GM21825 (cell line): ENCODE measurements around the gene UTRN.
A peak's percentile ranks its signal among the peaks of the same experiment; 100 is the strongest.

ENCODE experiments used
- ATAC-seq: cut with Tn5 transposase; IDR thresholded peaks from one replicate; pipeline ENCODE4 v1.9.1; 2021; ENCODE audit warnings: mild to moderate bottlenecking, moderate library complexity; ENCODE audit not compliant: unreplicated experiment

UTRN gene

DNA sequence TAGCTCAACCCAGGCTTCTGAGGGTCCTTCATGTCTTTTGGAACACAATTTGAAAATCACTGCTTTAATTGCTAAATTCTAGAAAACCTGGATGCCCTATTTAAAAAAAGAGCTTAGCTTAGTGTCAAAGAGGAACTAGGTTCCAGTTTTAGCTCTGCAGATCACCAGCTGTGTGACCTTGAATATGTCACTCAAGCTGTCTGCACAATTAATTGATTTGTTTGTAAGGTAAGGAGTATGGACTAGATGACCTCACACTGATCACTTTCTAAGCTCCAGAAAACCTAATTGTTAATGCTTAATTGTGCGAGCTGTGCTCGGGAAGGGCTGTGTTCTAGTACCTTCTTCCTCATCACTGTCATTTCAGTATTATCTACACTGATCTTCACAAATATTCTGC lies 26.2 kb downstream of the UTRN start:
- ATAC-seq, result no peak

DNA sequence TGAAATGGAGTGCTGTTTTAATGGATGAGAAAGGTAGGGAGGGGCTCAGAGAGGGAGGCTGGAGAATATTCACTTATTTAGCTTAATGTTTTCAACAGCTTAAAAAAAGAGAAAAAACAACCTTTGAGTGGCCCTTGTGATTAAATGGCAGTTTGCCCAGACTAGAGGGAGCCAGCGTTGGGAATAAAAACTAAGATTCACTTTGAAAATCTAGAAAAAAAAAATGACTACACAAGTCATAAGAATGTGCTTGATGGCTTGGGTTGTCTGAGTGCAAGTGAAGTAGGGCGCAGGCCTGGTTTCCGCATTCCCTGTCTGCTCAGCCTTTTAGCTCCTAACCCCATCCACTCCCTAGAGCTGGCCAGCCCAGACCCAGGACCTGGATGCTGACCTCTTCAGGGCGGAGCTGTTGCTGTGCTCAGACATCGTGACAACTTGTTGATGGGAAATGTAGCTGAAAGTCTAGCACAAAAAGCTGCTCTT lies 28.9 kb downstream of the UTRN start:
- no peak for ATAC-seq

DNA sequence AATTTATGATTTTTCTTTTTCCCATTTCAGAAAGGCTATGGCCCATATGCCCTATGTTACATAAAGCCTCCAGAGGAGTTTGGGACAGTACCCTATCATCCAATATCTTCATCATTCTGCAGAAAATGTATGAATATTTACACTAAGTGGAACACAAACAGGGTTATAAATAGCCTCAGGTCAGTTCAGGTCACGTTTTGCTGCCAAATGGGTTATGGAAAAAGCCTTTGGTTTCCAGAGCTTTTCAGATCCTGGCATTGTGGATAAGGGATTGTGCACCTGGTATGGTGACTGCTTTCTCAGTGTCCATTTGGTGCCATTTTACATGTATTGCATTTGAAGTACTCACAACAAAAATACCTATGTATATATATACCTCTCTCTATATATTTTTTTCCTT lies 29.4 kb downstream of the UTRN start:
- ATAC-seq, result no peak

DNA sequence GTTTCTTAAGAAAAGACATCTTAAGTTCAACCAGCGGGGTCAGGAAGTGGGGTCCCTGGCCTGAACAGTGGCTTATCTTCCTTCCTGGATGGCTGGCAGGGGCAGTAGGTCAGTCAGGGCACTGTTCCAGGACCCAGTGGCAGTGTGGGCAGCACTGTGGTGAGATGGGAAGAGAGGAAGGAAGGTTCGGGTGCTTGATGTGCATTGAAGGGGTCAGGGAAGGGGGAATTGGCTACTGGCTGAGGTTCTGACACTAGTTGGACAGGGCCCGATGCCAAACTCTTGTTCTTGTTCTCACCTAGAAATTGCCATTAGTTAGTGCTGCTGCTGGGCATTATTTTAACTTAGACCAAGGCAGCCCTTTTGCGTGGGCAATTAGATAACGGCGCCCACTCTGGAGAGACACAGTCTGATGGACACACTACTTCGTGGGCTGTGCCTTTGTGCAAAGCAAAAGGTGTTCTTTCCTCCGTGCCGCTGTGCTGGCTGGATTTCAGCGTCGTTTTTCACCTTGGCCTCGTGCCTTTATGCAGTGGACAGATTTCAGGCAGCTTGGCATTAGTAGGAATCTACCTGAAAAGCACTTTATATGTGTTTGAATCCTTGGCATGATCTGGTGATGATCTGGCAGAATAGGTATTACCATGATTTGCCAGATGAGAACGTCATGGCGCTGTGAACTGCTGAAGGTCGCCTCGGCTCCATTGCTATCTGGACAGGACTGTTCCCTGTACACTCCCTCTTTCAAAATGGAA lies 30.3 kb downstream of the UTRN start:
- no peak for ATAC-seq

DNA sequence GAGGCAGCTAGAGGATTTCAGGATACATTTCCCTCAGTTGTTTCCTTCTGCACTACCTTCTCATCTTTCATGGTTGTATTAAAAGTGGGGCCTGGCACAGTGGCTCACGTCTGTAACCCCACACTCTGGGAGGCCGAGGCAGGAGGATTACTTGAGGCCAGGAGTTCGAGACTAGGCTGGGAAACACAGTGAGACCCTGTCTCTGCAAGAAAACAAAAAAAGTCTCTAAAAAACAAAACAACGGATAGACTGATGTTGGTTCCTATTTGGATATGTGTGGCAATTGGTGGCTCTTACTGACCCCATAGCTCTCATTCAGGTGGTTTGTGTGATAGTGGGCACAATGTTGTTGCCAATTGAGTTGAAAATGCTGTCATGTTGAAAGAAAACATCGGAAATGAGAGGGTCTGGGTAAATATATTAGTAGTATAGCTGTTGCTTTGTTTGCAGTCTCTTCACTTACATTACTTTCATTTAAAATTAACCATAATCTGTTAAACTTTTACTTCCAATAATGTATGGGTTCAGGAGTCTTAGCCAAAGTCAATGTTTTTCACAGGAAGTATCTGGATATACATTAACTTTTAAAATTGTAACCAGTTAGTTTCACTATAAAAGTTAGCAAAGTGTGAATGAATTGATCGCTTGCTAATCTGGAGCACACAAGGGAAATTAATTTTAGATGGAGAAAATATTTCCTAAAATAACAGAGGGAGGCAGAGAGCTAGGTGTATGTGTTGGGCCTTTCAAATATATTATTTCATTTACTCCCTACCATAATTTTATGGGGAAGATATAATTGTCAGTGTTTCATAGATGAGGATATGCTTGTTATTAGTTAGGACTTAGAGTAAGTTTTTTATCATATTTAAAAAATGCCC lies 31.1 kb downstream of the UTRN start:
- peak; percentile 77 for ATAC-seq

DNA sequence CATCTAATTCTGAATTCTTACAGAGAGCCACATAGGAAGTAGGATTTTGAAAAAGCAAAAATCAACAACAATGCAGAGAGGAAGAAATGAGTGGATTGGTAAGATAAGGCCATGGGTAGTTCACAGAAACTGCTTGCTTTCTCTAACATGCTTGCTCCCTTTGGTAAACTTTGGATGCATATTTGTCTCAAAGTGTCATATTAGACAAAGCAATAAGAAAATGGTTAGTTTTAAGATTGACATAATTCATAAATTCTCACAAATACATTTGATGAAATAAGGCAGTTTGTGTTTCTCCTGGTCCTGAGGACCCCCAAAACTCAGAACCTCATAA lies 31.7 kb downstream of the UTRN start:
- no peak for ATAC-seq

DNA sequence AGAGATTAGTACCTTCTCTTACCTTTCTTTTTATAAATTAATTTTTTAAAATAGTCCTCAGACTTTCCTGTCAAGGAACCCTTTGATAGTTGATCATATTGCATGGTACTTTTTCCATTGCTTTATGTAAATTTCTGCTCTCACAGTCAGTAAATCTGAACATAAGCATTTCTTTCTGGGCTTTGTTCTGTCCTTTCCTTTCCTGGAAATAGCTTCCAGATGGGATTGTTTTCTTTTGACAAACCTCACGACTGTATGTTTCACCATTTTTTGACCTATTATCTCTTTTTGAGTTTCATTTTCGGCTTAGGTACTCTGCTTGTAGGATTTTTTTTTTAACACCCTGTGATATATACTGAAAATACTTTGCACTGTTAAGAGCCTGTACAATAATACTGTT lies 32.6 kb downstream of the UTRN start:
- ATAC-seq, result no peak

DNA sequence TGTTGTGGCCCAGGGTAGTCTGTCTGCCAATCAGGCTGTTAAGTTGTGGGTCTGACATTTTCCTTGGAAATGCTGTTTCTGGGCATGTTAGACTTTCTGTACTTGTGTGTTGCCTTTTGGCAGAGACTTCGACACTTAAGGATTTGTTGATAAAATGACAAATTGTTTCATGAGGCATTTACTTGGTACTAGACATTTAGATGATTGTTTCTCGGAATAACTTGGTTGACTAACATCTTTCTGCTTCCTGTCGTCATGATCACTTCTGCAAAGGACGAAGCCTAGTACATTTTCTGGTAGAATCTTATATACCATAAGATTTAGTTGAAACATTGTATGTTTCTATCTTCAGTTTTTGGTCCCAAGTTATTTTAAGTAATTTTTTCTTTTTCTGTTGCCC lies 34.1 kb downstream of the UTRN start:
- no peak for ATAC-seq

DNA sequence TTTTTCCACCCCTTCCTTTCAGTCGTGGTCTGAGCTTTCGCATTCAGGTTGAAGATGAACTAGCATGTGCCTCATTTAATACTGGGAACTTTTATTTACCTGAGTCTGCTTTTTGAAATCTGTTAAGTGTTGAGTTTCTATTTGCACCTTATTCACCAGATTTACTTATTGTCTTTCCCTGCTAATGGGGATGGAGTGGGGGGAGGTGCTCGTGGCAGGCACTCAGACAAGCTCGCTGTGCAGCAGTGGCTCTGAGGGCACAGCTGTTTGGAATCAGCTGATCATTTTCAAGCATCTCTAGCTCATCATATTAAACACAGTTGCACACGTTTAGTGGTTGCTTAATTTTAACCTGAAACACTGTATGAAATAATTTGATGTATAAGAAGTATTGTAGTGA lies 35.6 kb downstream of the UTRN start:
- no peak for ATAC-seq

DNA sequence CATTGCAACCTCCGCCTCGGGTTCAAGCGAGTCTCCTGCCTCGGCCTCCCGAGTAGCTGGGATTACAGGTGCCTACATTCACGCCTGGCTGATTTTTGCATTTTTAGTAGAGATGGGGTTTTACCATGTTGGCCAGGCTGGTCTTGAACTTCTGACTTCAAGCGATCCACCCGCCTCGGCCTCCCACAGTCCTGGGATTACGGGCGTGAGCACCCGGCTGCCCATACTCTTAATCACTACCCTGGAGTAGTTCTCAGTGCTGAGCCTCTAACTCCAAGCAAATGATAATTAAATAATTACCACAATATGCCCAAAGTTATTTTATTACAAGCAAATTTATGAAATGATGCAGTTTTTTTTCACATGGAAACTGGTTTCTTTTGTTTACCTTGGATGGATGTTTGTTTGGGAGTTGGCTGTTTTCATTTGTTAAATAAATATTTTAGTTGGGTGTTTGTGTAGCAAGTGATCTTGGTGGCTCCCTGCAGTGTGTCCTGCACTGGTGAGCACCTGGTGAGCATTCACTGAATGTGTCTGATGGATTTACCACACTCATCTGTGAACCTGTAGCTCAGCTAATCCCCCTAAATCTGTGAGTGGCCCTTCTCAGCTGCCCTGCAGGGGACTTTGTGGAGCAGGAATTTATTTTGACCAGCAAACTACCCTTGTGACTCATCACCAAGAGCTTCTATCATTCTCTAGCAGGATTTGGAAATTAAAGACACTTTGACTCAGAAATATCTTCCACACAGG lies 36.9 kb downstream of the UTRN start:
- no peak for ATAC-seq

DNA sequence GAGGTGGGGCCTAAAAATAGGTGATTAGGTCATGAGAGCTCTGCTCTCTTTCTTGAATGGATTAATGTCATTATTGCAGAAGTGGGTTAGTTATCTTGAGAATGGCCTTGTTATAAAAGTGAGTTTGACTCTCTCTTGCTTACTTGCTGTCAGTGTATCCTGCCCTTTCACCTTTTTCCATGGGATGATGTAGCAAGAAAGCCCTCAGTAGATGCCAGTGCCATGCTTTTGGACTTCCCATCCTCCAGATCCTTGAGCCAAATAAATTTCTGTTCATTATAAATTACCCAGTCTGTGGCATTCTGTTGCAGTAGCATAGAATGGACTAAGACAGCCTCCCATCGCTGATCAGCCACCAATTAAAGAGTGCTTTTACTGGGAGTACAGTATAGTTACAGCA lies 40.1 kb downstream of the UTRN start:
- ATAC-seq, result no peak

DNA sequence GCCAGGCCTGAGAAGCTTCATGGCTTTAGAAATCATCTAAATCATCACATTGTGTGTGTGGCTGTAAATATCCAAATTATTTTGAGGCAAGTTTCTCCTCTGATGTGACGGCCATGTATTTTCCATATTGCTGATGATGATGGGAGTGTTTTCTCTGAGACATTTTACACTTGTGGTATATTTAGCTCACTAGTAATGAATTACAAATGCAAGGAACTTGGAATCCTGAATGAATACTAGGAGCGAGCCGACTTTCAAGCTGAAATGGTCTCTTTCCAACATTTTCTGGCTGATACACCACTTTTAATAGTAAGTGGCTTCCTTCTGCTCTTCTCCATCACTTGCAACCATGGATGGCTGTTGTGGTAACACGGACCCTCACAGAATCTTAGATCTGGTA lies 41.3 kb downstream of the UTRN start:
- ATAC-seq, result no peak

DNA sequence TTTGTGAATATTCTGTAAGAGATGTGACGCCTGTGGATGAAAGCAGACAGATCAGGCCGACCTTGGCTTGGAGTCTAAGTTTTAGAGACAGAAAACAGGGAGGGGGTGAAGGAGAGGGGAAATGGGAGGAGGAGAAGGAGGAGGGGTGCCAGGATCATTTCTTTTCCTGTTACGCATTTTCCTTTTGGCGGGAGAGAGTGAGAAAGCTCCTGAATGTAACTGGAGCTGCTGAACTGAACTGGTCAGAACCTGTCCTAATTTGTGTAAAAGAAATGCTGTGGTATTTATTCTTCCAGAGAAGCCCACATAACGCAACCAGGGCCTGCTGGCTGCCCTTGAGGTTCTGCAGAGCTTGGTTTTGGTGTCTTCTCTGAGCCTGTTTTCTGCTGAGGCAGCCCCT lies 41.9 kb downstream of the UTRN start:
- ATAC-seq, result no peak

DNA sequence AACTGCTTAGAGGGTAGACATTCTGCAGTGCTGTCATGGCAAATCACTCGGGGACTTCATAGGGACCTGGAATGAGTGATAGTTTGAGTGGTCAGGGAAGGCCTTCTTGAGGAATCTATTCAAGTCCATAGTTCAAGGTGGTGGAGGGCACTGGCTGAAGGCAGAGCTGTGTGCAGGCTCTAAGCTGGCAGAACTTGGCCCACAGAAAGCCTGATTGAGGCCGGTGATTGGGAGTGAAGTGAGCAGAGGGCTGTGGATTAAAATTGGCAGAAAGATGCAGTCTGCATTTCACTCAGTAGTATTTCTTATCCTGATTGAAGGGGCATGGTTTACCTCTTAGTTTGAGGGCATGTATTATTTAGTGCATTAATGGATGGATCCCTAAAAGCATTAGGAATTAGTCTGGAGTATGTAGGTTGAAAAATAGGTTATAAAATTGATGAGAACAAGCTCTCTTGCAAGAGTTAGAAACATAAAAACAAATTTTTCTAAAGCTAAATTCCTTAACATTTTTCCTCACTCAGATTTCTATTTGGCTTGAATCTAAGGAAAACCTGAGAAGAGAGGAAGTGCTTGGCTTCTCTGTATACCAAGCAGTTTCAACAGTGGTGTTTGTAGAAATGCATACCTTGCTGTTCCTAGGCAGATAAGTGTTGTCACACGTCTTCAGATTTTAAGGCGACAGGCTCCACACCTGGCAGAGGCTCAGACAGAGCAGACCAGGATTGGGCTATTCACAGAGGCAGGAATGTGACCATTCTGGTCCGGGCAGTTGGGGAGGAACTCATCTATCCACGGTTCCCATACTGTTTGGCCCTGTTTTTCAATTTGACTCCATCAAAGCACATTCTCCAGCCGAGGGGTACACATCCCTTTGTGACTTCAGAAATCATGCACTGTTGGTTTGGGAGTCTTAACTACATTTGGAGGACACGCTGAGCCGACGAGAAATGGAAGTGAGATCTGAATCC lies 45.2 kb downstream of the UTRN start:
- no peak for ATAC-seq

DNA sequence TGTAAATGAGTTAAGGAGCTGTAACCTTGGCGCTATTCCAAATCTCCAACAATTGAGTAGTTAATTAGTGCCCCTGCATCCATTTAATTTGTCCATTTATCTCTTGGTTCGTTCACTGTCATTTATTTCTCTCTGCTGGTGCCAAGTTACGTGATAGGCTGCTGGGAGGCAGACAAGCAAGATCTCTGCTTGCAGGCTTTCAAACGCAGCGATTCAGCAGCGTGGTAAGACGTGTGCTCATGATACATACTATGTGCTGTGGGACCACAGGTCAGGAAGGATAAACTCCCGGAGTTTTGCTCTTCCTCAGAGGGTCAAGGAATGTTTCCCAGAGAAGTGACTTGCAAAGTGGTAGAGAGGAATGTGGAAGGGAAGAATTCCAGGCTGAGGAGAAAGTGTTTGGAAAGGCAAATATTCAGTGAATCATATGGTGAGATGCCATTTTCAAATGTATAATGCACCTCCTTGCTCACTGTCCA lies 46.4 kb downstream of the UTRN start:
- no peak for ATAC-seq

DNA sequence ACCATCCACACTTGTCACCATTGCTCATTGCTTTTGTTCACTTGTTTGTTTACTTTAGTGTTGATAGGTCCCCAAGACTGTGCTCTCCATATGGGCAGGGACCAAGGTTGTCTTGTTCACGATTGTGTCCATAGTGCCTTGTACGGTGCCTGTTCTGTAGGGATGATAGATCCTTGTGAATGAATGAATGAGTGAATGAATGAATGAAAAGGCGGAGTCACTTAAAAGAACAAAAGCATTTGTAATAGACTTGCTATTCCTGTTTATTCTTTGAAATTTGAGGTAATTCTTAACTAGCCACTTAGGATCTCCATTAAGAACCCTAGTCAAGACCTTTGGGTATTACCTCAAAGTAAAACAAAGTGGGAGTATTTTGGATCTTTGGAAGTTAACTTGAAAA lies 47.0 kb downstream of the UTRN start:
- ATAC-seq, result no peak

DNA sequence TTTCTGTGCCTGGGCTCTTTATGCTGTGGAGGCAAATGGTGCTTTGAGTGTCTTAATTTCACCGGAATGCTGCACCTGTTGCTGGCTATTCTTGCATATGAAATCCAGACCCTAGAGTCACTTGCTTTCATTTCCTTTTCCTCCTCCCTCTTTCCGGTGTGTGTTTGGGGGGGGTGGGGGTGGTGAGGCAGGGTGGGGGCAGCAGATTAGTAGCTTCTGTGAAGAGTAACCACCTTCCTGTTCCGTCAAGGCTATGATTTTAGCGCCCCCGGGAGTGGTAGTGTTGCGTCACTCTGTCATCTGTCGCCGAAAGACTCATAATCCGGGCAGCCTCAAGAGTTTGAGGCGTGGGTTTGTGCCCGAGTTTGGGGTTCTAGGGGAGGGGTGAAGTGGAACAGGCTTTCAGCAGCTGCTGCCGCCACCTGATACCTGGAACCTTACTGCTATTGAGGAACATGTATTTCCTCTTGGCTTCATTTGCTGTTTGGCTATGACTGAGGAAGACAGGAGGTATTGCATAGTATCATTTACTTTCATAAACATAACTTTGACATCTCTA lies 49.1 kb downstream of the UTRN start:
- peak; percentile 47 for ATAC-seq
